Measurements from ENCODE around the gene PLA2G2A.
"Not testable (repeated sequence)": the region's sequence is repeated elsewhere in the genome, so short reads cannot be mapped to it uniquely, and the experiment has no call there.

Gene PLA2G2A

GRCh38 chr1:19971664-19972063, 7.8 kb downstream of the PLA2G2A start:
- no peak for DNase-seq

DNA sequence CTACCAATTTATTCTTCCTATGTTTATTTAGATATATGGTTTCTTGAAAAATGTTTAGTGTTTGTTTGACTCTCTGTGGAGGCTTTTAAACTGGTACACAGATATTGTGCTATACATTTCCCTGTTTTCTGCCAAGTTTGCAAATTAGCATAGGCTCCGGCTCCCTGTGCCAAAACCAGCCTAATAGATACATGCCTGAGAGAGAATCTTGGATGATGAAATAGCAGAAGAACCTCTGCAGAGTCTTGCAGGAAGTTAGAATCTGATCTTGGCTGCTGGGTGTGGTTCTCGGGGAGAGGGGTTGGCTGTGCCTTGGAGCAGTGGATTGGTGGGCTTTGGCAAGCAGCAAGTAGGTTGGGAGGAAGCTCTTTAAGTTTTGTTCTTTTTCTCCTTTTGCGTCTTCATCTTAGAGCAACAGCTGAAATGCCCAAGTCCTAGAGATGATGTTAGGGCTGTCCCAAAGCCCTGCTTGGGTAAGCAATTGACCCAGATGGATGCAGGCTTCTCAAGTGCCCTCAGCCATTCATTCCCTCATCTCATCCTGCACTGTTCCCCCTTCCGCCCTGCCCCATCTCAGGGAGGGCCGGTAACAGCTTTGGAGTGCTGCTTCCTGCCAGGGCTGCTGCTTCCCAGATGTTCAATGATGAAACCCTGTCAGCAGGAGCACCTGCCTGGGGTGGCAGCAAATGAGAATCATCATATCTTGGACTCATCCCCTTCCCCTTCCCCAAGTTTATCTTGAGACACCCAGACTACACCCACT, 9.3 kb downstream of the PLA2G2A start:
- DNase-seq, result no peak

DNA sequence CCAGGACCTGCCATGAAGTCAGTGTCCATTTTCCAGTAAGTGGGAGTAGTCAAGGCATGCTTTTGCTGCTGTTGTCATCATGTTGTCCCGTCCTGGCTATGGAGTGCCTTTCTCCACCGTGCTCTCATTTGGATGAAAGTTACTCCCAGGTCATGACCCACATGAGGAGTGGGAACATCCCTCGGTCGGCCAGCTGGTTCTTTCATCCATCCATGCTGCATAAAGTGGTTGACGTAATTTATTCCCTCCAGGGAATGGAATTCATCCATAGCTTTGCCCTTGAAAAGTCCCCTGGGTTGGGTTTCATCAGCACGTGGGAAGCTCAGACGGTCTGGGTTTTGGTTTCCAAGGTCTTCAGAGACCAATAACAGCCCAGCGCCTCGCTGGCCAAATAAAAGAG, 11.6 kb downstream of the PLA2G2A start:
- DNase-seq, result no peak

DNA sequence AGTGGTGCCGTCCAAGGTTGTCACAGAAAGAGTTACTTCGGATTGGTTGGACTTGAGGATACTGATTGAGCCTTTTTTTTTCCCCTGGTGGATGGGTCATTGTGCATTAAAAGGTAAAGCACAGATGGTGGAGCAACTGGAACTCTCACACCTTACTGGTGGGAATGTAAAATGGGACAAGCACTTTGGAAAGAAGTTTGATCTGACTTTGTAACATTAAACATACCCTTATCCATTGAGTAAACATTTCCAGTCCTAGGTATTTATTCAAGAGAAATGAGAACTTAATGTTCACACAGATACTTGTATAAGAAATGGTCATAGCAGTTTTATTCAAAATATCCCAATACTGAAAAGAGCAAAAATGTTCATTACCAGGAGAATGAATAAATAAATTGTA, 14.9 kb downstream of the PLA2G2A start:
- no peak for DNase-seq

GRCh38 chr1:19963636-19964035, 15.8 kb downstream of the PLA2G2A start:
- no peak for DNase-seq

- DNase-seq, result peak; percentile 10
Measured at GRCh38 chr1:19960591-19960990, 18.8 kb downstream of the PLA2G2A start.

DNA sequence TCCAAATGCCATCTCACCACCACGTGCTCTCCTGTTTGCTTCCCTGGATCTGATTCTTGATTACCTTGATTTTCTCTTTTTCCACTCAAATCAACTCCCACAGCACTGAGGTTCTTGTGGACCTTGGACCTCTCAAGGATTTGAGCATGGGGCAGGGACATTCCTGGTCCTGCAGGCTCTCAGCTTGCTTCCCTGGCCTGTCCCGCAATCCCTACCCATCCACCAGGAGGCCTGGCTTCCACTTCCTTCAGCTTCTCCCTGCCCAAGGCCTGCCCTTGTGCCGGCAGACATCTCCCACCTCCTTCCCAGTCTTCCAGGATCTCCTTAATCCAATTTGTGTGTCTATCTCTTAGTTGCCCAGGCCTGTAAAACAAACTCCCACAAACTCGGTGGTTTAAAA, 21.6 kb downstream of the PLA2G2A start:
- DNase-seq, result no peak

- no peak for DNase-seq
Measured at GRCh38 chr1:19955534-19956170, 23.8 kb downstream of the PLA2G2A start.

- DNase-seq, result no peak
Measured at GRCh38 chr1:19954059-19954458, 25.4 kb downstream of the PLA2G2A start.

DNA sequence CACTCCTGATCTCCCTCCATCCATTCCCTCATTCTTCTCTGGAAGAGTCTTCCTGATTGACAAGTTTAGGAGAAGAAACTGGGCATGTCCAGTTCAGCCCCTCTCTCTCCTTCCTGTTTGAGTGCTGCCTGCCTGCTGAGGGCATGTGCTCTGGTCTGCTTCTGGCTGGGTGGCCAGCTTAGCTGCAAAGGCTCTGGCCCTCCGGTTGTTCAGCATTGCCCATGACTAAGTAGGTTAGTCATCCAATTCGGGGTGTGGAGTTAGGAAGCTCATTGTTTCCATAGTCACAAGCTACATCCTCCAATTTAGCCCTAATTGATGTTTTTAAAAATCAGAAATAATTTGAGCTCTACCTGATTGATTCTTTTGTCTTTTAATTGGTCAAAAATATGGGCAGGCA, 30.4 kb downstream of the PLA2G2A start:
- DNase-seq, result no peak

DNA sequence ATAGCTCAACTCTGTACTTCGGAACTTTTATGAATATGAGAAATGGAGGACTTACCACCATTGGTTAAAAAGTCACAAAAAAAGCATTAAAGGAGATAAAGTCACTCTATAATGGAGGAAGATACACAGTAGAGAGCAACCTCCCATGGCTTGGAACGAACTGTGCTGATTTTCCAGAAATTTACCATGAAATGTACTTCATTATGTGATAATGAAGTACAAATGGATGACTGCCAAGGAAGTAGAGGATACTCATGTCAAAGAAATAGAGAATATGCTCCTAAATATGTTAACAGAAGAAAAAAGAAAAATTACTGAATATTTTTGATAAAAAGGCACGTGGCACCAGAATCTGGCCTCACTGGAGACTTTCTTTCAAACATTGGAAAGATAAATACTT, 32.4 kb downstream of the PLA2G2A start:
- no peak for DNase-seq

GRCh38 chr1:19946331-19946751, 33.1 kb downstream of the PLA2G2A start:
- no peak for DNase-seq

DNA sequence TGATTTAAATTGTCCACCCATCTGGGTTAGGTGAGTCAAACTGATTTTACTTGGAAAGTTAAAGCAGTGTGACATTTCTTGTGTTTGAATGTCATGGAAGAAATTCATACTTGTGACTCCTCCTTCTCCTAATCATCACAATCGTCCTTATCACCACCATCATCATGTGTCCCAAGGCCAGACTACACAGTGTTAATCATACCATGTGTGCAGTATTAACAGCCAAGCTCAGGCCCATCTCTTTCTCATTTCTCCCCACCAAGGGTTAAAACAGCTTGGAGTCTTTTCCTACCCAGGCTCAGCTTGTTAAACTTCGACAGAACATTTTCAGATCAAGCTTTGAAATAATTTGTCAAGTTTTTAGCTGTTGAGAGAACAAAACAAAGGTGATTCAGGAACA, 33.5 kb downstream of the PLA2G2A start:
- DNase-seq, result no peak

DNA sequence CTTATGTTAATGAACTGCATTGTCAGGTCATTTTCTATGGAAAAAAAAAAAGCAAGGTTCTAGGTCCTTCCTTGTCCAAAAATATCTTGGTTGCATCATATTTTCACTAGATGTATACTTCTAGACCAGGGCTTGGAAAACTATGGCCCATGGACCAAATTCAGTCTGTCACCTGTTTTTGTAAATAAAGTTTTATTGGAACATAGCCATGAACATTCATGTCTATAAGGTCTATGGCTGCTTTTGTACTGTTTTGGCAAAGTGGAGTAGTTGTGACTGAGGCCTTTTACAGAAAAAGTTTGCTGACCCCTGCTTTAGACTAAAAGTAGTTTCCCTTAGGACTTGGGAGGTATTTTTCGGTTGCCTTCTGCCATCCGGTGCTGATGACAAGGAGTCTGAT, 36.8 kb downstream of the PLA2G2A start:
- DNase-seq, result no peak

- no peak for DNase-seq
Measured at GRCh38 chr1:19942088-19942487, 37.3 kb downstream of the PLA2G2A start.

DNA sequence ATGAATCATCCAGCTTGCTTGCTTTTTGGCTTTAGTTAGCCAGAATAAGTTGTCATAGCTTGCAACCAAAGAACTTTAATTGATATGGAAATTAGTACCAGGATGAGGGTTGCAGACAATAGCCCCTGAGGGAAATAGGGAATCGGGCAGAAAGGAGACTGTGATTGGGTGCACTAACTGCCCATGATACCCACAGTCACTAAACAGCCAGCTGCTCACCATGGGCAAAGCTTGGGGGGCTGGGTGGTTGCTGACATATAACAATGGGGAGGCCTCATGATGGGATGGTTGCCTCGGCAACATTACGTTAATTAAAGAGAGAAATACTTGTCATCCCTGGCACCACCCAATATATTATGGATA, 38.2 kb downstream of the PLA2G2A start:
- no peak for DNase-seq

- DNase-seq, result no peak
Measured at GRCh38 chr1:19940486-19941205, 38.8 kb downstream of the PLA2G2A start.

DNA sequence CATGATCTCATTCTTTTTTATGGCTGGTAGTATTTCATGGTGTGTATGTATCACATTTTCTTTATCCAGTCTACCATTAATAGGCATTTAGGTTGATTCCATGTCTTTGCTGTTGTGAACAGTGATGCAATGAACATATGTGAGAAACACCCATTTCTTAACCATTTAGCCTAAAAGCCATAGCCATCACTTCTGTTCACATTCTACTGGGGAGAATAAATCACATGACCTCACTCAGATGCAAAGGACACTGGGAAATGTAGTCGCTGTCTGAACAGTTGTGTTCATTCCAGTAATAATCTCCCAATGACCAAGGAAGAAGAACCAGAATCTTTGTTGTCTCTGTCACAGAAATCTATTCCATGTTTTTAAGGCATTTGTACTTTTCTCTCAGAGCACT, 40.9 kb downstream of the PLA2G2A start:
- DNase-seq, result no peak

DNA sequence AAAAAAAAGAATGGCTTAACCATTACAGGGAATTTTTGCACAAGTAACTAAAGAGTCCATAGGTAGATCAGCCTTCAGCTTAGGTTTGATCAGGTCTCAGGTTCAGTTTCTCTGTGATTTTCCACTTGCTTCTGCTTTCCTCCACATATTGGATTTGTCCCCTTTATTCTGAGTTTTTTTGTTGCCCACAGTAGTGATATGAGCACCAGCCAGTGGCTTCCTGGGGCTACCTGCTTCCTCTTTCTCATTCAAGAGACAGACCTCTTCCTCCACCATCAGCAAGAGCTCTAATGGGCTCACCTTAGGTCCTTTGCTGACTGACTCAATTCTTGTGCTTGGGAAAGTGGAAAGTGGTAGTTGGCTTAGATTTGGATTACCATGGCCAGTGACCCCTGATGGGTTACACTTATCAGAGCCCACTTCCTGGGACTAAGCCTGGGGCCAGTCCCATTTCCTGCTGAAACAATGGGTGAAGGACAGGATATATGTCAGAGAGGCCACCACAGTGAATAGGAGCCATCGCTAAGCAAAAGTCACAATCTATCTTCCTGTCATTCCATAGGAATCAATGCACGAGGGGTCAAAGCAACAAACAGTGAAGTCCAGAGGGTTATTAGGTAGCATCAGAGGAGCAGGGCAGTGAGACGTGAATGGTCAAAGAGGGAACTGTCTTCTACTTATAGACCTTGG, 43.2 kb downstream of the PLA2G2A start:
- DNase-seq, result no peak

GRCh38 chr1:19934336-19934735, 45.1 kb downstream of the PLA2G2A start:
- DNase-seq, result no peak

GRCh38 chr1:19932866-19933265, 46.6 kb downstream of the PLA2G2A start:
- no peak for DNase-seq

GRCh38 chr1:19927130-19927421, 52.3 kb downstream of the PLA2G2A start:
- DNase-seq, result not testable (repeated sequence)

GRCh38 chr1:19926296-19927129, 52.9 kb downstream of the PLA2G2A start:
- DNase-seq, result no peak

Measured in NCI-H1048 (cell line).